Measurements from ENCODE around the gene ZNF785. TPM values are rescaled to one million over a fixed set of nuclear protein-coding genes. Genes with fewer than 3 reads are reported as not detected.

ZNF785 gene
- total RNA-seq, 4 donors from 2014 or later, result 12.0 to 17.1 (median 14.9) TPM

DNA sequence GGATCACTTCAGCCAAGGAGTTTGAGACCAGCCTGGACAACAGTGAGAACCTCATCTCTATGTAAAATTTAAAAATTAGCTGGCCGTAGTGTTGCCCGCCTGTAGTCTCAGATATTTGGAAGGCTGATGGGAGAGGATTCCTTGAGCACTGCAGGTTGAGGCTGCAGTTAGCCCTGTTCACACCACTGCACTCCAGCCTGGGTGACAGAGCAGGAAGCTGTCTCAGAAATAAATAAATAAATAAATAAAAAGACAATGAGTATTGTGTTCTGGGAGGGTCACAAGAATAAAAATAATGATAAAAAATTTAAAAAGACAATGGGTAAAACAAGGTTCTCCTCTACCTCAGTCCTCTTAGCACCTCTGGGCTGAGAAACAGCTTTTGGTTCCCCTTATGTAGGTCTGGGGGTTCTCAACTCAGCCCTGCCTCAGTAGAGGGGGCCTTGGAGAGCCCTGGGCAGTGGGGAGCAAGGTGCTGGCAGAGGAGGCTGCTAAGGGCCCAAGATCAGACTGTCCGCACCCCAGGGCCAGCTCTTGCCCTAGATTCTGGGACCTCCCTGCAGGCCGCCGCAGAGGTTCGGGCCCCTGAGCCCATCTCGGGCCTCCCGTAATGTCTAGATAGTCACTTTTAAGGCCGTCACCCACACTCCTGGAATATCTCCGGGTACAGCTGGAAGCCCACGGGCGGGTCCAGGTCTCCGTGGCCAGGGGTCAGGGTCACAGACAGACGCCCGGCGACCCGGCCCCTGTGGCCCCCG is 30.8 kb downstream of the ZNF785 start:
- Histone ChIP-seq H3K27ac (no peak overlapping the region), H3K36me3 (peaks cover 0 to 37% (median 6%) of the 10 kb centered on the region in 3 donors), H3K9me3 (no peaks in the 10 kb centered on the region), H3K4me3 (no peak overlapping the region), H3K4me1 (peaks cover 0 to 46% (median 9%) of the 10 kb centered on the region in 4 donors), H3K27me3 (no peaks in the 10 kb centered on the region)
- 89 to 94% methylated on average over 16 to 18 of the region's 18 CpGs for WGBS, 2 donors
- no peak for DNase-seq (ENCODE audit: low spot score in 2 of 2)
- TF ChIP-seq, protein P1, sequence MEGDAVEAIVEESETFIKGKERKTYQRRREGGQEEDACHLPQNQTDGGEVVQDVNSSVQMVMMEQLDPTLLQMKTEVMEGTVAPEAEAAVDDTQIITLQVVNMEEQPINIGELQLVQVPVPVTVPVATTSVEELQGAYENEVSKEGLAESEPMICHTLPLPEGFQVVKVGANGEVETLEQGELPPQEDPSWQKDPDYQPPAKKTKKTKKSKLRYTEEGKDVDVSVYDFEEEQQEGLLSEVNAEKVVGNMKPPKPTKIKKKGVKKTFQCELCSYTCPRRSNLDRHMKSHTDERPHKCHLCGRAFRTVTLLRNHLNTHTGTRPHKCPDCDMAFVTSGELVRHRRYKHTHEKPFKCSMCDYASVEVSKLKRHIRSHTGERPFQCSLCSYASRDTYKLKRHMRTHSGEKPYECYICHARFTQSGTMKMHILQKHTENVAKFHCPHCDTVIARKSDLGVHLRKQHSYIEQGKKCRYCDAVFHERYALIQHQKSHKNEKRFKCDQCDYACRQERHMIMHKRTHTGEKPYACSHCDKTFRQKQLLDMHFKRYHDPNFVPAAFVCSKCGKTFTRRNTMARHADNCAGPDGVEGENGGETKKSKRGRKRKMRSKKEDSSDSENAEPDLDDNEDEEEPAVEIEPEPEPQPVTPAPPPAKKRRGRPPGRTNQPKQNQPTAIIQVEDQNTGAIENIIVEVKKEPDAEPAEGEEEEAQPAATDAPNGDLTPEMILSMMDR (IDR thresholded peaks at IDR 0.05), result no peak
- TF ChIP-seq POLR2A (IDR thresholded peaks at IDR 0.05), result no peak
- TF ChIP-seq EP300 (IDR thresholded peaks at IDR 0.05), result no peak

DNA sequence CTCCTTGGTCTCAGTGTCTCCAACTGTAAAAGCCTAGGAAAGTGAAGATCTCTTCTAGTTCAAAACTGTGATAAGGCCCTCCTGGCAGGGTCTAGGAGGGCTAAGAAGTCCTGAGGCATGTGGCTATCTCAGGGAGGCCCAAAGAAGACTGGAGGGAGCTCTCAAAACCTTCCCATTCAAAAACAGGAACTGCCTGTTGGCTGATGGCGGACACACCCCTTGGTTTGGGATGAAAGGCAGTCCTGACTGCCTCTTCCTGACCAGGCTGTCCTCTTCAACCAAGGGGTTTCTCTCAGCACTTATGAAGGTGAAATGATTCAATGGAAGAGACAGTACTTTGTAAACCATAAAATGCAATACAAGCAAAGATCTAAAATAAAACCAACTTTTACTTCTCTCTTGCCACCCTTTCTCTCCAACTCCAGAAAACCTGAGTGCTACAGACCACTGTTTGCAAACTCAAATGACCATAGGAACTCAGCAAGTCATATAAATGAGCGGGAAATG is 32.1 kb downstream of the ZNF785 start:
- DNase-seq (ENCODE audit: low spot score in 2 of 2), result no peak
- H3K36me3 ChIP-seq, result peaks cover 0 to 37% (median 6%) of the 10 kb centered on the region in 3 donors
- no peaks in the 10 kb centered on the region for H3K9me3 ChIP-seq
- H3K4me1 ChIP-seq, result peaks cover 0 to 41% (median 7%) of the 10 kb centered on the region in 4 donors
- H3K27me3 ChIP-seq, result no peaks in the 10 kb centered on the region
- H3K4me3 ChIP-seq, result no peak overlapping the region
- no peak overlapping the region for H3K27ac ChIP-seq
- 80 to 100% methylated on average over 2 of the region's 2 CpGs for WGBS, 2 donors
- TF ChIP-seq EP300 (IDR thresholded peaks at IDR 0.05) (no peak), POLR2A (IDR thresholded peaks at IDR 0.05) (no peak)
- TF ChIP-seq, protein P1 (IDR thresholded peaks at IDR 0.05), result no peak

DNA sequence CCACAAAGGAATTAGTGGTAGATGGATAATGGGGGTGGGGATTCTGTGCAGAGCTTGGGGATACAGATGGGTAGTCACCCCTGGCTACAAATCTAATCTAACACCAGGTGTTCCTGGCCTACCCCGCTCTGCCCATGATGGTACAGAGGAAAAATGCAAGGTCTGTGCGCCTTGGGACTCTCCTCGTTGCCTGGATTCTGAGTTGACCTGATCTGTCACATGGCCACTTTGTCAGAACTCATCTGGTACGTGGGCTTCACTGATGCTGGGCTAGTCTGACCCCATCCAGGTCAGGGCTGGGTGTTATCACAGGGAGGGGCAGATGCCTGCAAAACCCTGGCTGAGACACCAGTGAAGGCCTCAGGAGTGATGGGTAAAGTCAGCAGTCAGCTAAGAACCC is 32.5 kb downstream of the ZNF785 start:
- DNase-seq (ENCODE audit: low spot score in 2 of 2), result no peak
- H3K27ac ChIP-seq, result no peak overlapping the region
- peaks cover 0 to 41% (median 7%) of the 10 kb centered on the region in 4 donors for H3K4me1 ChIP-seq
- H3K27me3 ChIP-seq, result no peaks in the 10 kb centered on the region
- no peak overlapping the region for H3K4me3 ChIP-seq
- 79 to 90% methylated on average over 4 of the region's 4 CpGs for WGBS, 2 donors
- H3K9me3 ChIP-seq, result no peaks in the 10 kb centered on the region
- H3K36me3 ChIP-seq, result peaks cover 0 to 37% (median 6%) of the 10 kb centered on the region in 3 donors
- TF ChIP-seq POLR2A (IDR thresholded peaks at IDR 0.05), result no peak
- TF ChIP-seq, protein P1 (IDR thresholded peaks at IDR 0.05), result no peak
- no peak for TF ChIP-seq EP300 (IDR thresholded peaks at IDR 0.05)

DNA sequence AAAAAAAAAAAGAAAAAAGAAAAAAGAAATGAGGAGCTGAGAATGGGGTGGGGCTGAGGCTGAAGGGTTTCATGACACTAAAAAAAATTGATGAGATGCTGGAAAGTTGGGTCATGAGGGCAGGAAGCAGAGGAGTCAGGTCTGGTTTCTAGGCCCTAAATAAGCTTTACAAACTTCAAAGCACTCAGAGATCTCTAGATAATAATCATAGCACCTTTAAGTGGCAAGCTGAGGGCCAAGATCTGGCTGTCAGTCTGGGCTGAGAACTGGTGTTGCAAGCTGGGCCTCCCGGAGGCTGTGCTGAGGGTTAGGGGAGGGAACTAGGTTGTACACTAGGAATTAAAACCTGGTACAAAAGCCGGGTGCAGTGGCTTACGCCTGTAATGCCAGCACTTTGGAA is 33.7 kb downstream of the ZNF785 start:
- Histone ChIP-seq H3K27ac (peak overlapping the region in 1 of 4 donors; percentile 34), H3K27me3 (no peaks in the 10 kb centered on the region), H3K4me3 (no peak overlapping the region), H3K4me1 (peaks cover 0 to 33% (median 0%) of the 10 kb centered on the region in 4 donors), H3K9me3 (no peaks in the 10 kb centered on the region), H3K36me3 (peaks cover 0 to 37% (median 6%) of the 10 kb centered on the region in 3 donors)
- no peak for DNase-seq (ENCODE audit: low spot score in 2 of 2)
- TF ChIP-seq POLR2A (IDR thresholded peaks at IDR 0.05) (no peak), EP300 (IDR thresholded peaks at IDR 0.05) (no peak)
- TF ChIP-seq, protein P1 (IDR thresholded peaks at IDR 0.05), result no peak
- WGBS, 2 donors, result 70 to 78% methylated on average over 3 of the region's 3 CpGs
